Fibroblast of skin of scalp (primary cell): ENCODE measurements around the gene SLC24A4.

ENCODE experiments used
- DNase-seq: peaks from one replicate; pipeline ENCODE4 v3.0.0-alpha.2; 2013

Gene SLC24A4

GRCh38 chr14:92523752-92524151 lies 200.8 kb downstream of the SLC24A4 start:
- no peak for DNase-seq

- DNase-seq: no peak
Measured at GRCh38 chr14:92524602-92525185, 201.7 kb downstream of the SLC24A4 start.

- DNase-seq: no peak
Measured at GRCh38 chr14:92525322-92526095, 202.5 kb downstream of the SLC24A4 start.

- DNase-seq: peak; percentile 35
Measured at GRCh38 chr14:92527721-92528120, 204.8 kb downstream of the SLC24A4 start.

- DNase-seq: no peak
Measured at GRCh38 chr14:92528486-92529100, 205.6 kb downstream of the SLC24A4 start.

GRCh38 chr14:92529903-92530302 lies 206.9 kb downstream of the SLC24A4 start:
- no peak for DNase-seq

- DNase-seq: no peak
Measured at GRCh38 chr14:92531106-92531873, 208.3 kb downstream of the SLC24A4 start.

GRCh38 chr14:92532490-92533163 lies 209.7 kb downstream of the SLC24A4 start:
- DNase-seq: no peak

- DNase-seq: no peak
Measured at GRCh38 chr14:92534932-92535643, 212.1 kb downstream of the SLC24A4 start.

- peak; percentile 81 for DNase-seq
Measured at GRCh38 chr14:92536231-92536630, 213.3 kb downstream of the SLC24A4 start.

- DNase-seq: no peak
Measured at GRCh38 chr14:92538412-92538985, 215.5 kb downstream of the SLC24A4 start.

- no peak for DNase-seq
Measured at GRCh38 chr14:92539419-92539818, 216.5 kb downstream of the SLC24A4 start.

GRCh38 chr14:92539875-92540274 lies 216.9 kb downstream of the SLC24A4 start:
- no peak for DNase-seq

- peak; percentile 100 for DNase-seq
Measured at GRCh38 chr14:92540472-92541048, 217.6 kb downstream of the SLC24A4 start.

GRCh38 chr14:92542766-92543554 lies 220.0 kb downstream of the SLC24A4 start:
- DNase-seq: no peak

GRCh38 chr14:92544051-92544720 lies 221.2 kb downstream of the SLC24A4 start:
- DNase-seq: no peak

GRCh38 chr14:92546347-92547053 lies 223.5 kb downstream of the SLC24A4 start:
- DNase-seq: no peak

GRCh38 chr14:92549105-92549858 lies 226.3 kb downstream of the SLC24A4 start:
- no peak for DNase-seq
